Smooth muscle cell (in vitro differentiated cells): ENCODE measurements around the gene TRIM45. TPM values are rescaled to one million over a fixed set of nuclear protein-coding genes. Genes with fewer than 3 reads are reported as not detected.
A peak's percentile ranks its signal among the peaks of the same experiment; 100 is the strongest.

ENCODE experiments used
- DNase-seq: peaks from one replicate; lab custom pipeline; 2025; ENCODE audit not compliant: unreplicated experiment; lab: John Stamatoyannopoulos, UW
- H2AFZ ChIP-seq: fragments of 200-600 bp; sonication (generic); 2 replicates; pipeline ENCODE4 v1.6.0; 2016; ENCODE audit warnings: antibody characterized with exemption, low read depth, mild to moderate bottlenecking
- H3F3A ChIP-seq: fragments of 200-600 bp; sonication (generic); 2 replicates; pipeline ENCODE4 v1.6.0; 2017; ENCODE audit warnings: antibody characterized with exemption, low read depth
- H3K27ac ChIP-seq: fragments of 200-600 bp; sonication (generic); 2 replicates; pipeline ENCODE4 v1.5.1; 2016; ENCODE audit warnings: low read depth, mild to moderate bottlenecking
- H3K27me3 ChIP-seq: fragments of 200-600 bp; sonication (generic); 2 replicates; pipeline ENCODE4 v1.6.1; 2016; ENCODE audit warnings: low read depth, mild to moderate bottlenecking
- H3K36me3 ChIP-seq: fragments of 200-600 bp; sonication (generic); 2 replicates; pipeline ENCODE4 v1.5.1; 2016; ENCODE audit warnings: low read depth
- H3K4me1 ChIP-seq: fragments of 200-600 bp; sonication (generic); 2 replicates; pipeline ENCODE4 v1.5.1; 2016; ENCODE audit warnings: low read depth
- H3K4me2 ChIP-seq: fragments of 200-600 bp; sonication (generic); 2 replicates; pipeline ENCODE4 v1.6.0; 2016; ENCODE audit warnings: mild to moderate bottlenecking
- H3K4me3 ChIP-seq: fragments of 200-600 bp; sonication (generic); 2 replicates; pipeline ENCODE4 v1.5.1; 2016; ENCODE audit warnings: mild to moderate bottlenecking
- H3K79me2 ChIP-seq: fragments of 200-600 bp; sonication (generic); 2 replicates; pipeline ENCODE4 v1.6.0; 2016; ENCODE audit warnings: low read depth, mild to moderate bottlenecking
- H3K9ac ChIP-seq: fragments of 200-600 bp; sonication (generic); 2 replicates; pipeline ENCODE4 v1.6.0; 2016; ENCODE audit warnings: low read depth
- H3K9me3 ChIP-seq: fragments of 200-600 bp; sonication (generic); replicated peaks from 2 replicates; pipeline ENCODE4 v1.5.1; 2016; ENCODE audit warnings: low read depth
- H4K20me1 ChIP-seq: fragments of 200-600 bp; sonication (generic); 2 replicates; pipeline ENCODE4 v1.6.0; 2016; ENCODE audit warnings: low read depth
- WGBS: methylation state at CpG from one replicate; pipeline ENCODE4 v1.1.7; 2016; ENCODE audit warnings: low lambda C conversion rate; 5-methylcytosine and 5-hydroxymethylcytosine counted together
- polyA plus RNA-seq: library from polyadenylated mRNA; unstranded; fragments of >200 nt; fragmentation: Nextera tagmentation; extraction: Ambion mirVana; gene quantifications from 2 replicates; pipeline ENCODE4 v1.2.1, GENCODE V29; 2016
- total RNA-seq: library from RNA; depleted of rRNA; stranded (reverse); fragments of >200 nt; gene quantifications from 2 replicates; pipeline ENCODE4 v1.2.3, GENCODE V29; 2014
- TF ChIP-seq, protein P1 (sequence below): fragments of 200-600 bp; sonication (generic); IDR thresholded peaks from 2 replicates; pipeline ENCODE4 v1.5.1; 2017; ENCODE audit warnings: borderline replicate concordance, mild to moderate bottlenecking, antibody characterized with exemption; ENCODE audit not compliant: insufficient read depth, poor library complexity, severe bottlenecking

The TRIM45 gene
- total and polyA plus RNA-seq, 2 experiments from 2014 or later = 4.4 to 4.6 TPM

DNA sequence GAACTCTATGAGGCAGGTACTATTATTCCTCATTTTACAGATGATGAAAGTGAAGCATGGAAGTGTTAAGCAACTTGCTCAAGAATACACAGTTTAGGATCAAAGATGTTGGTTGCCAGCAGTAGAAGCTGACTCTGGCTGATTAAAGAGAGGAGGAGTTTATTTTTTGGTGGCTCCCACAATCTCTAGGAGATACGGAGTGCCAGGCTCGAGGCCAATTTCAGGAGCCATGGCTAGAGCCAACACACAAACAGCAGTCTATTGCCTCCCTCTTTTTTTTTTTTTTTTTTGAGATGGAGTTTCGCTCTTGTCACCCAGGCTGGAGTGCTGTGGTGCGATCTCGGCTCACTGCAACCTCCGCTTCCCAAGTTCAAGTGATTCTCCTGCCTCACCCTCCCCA, 41.8 kb downstream of the TRIM45 start:
- WGBS = 96% methylated on average over 3 of the region's 6 CpGs
- Histone ChIP-seq H3K27me3 (no peaks in the 10 kb centered on the region), H3K9ac (no peak overlapping the region), H3K36me3 (no peaks in the 10 kb centered on the region), H3K79me2 (no peaks in the 10 kb centered on the region), H3K4me2 (no peak overlapping the region), H3K9me3 (no peaks in the 10 kb centered on the region), H2AFZ (no peak overlapping the region), H3K27ac (no peak overlapping the region), H3K4me1 (no peaks in the 10 kb centered on the region), H4K20me1 (no peaks in the 10 kb centered on the region), H3K4me3 (no peak overlapping the region), H3F3A (peaks cover 3% of the 10 kb centered on the region)
- DNase-seq = no peak
- TF ChIP-seq, protein P1, sequence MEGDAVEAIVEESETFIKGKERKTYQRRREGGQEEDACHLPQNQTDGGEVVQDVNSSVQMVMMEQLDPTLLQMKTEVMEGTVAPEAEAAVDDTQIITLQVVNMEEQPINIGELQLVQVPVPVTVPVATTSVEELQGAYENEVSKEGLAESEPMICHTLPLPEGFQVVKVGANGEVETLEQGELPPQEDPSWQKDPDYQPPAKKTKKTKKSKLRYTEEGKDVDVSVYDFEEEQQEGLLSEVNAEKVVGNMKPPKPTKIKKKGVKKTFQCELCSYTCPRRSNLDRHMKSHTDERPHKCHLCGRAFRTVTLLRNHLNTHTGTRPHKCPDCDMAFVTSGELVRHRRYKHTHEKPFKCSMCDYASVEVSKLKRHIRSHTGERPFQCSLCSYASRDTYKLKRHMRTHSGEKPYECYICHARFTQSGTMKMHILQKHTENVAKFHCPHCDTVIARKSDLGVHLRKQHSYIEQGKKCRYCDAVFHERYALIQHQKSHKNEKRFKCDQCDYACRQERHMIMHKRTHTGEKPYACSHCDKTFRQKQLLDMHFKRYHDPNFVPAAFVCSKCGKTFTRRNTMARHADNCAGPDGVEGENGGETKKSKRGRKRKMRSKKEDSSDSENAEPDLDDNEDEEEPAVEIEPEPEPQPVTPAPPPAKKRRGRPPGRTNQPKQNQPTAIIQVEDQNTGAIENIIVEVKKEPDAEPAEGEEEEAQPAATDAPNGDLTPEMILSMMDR = no peak

DNA sequence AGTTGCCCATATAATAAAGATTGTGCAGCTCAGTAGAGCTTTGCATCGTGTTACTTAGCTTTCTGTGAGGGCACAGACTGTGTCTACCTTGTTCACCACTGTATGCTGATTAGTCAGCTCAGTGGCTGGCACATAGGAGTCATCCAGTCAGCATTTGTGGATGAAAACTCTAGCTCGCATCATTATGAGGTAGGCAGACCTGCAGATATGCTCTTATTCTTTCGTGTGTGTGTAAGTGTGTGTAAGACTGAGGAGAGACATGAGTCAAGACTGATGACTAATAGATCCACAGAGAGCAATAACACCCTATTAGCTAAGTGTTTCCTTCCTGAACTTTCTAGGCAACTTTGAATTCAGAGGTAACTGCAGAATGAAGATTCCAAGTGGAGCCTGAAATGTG, 44.3 kb downstream of the TRIM45 start:
- Histone ChIP-seq H4K20me1 (no peaks in the 10 kb centered on the region), H3K9ac (peak overlapping the region; percentile 66), H3K4me1 (no peaks in the 10 kb centered on the region), H3K79me2 (no peaks in the 10 kb centered on the region), H3K36me3 (no peaks in the 10 kb centered on the region), H2AFZ (no peak overlapping the region), H3K27me3 (no peaks in the 10 kb centered on the region), H3K4me3 (no peak overlapping the region), H3K27ac (peak overlapping the region; percentile 89), H3K9me3 (no peaks in the 10 kb centered on the region), H3F3A (peaks cover 3% of the 10 kb centered on the region), H3K4me2 (peak overlapping the region; percentile 12)
- DNase-seq = no peak
- WGBS = 10% methylated on average over 3 of the region's 3 CpGs
- TF ChIP-seq, protein P1 = no peak

DNA sequence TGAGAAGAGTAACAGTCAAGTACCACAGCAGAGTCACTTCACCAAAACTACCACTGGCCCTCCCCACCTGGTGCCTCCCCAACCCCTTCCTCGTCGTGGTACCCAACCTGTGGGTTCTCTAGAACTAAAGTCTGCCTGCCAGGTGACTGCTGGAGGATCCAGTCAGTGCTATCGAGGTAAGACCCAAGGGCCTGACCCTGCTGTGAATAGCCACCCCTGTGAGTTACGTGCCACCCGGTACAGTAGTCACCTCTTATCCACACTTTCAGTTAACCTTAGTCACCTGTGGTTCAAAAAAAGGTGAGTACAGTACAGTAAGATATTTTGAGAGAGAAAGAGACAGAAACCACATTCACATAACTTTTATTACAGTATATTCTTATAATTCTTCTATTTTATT, 44.9 kb downstream of the TRIM45 start:
- TF ChIP-seq, protein P1 = no peak
- no peak overlapping the region for H3K4me2 ChIP-seq

DNA sequence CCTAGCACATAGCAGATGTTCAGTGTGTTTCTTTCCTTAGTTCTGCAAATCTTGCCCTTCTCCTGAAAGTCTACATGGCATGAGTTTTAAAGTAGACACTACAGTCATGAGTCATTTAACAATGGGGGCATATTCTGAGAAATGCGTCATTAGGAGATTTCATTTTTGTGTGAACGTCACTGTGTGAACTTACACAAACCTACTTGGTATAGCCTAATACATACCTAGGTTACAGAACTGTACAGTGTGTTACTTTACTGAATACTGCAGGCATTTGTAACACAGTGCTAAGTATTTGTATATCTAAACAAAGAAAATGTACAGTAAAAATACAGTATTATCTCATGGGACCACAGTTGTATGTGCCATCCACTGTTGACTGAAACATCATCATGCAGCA, 51.4 kb downstream of the TRIM45 start:
- no peaks in the 10 kb centered on the region for H4K20me1 ChIP-seq

More for the DNA sequence above, 44.9 kb downstream of the TRIM45 start:
- Histone ChIP-seq H3K79me2 (no peaks in the 10 kb centered on the region), H3K9ac (peak overlapping the region; percentile 66), H3K27ac (peak overlapping the region; percentile 89), H3K36me3 (no peaks in the 10 kb centered on the region), H4K20me1 (no peaks in the 10 kb centered on the region), H3K4me3 (no peak overlapping the region), H3F3A (peaks cover 3% of the 10 kb centered on the region), H3K9me3 (no peaks in the 10 kb centered on the region), H2AFZ (no peak overlapping the region), H3K4me1 (no peaks in the 10 kb centered on the region), H3K27me3 (no peaks in the 10 kb centered on the region)
- no peak for DNase-seq
- 97% methylated on average over 5 of the region's 5 CpGs for WGBS

More for the DNA sequence above, 51.4 kb downstream of the TRIM45 start:
- WGBS = 69% methylated on average over 2 of the region's 2 CpGs
- Histone ChIP-seq H3K27me3 (no peaks in the 10 kb centered on the region), H3F3A (no peaks in the 10 kb centered on the region), H3K9ac (peak overlapping the region; percentile 3), H3K4me1 (no peaks in the 10 kb centered on the region), H3K36me3 (no peaks in the 10 kb centered on the region), H3K27ac (peak overlapping the region; percentile 14), H3K9me3 (no peaks in the 10 kb centered on the region), H2AFZ (no peak overlapping the region), H3K4me3 (no peak overlapping the region), H3K79me2 (no peaks in the 10 kb centered on the region), H3K4me2 (no peak overlapping the region)
- no peak for DNase-seq
- TF ChIP-seq, protein P1 = no peak
